ENCODE results near the gene PTPRM.

PTPRM gene

DNA sequence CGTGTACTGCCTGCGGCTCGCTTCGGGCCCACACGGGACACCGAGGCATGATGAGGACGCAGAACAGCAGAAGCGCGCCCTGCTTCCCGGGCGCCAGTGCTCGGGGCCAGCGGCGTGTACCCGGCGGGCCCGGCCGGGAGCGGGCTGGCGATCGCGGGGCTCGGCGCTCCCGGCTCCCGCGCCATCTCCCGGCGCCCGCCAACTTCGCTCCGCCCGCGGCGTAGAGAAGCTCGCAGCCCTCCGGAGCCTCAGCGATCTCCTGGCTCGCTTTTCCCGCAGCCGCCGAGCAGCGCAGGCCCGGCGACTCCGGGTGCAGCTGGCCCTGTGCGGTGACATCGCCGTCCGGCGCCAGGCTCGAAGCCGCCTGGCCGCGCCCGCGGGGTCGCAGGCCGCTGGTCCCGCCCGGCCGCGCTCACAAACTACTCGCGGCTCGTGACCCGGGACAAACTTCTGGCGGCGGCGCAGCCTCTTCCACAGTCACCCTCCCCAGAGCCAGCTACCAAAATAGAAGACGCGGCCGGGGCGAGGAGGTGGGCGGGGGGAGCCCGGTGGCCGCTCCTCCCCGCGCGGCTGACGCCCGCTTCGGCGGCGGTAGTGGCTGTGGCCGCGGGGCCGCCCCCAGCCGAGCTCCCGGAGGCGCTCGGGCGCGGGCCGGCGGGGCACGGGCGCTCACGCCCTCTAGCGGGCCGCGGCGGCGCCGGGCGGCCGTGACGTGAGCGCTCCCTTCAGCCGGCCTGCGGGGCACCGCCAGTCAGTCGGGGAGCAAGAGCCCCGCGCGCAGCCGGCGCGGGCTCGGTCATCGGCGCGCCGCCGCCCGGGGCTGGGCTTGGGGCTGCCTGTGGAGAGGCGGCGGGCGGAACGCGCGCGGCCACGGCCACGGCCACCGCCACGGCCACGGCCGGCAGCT lies at the start of gene PTPRM:
Gene PTPRM, plus strand, starts transcription at position 750 of the 907 bp plus-strand sequence. CDS start 503 bp downstream, outside the sequence.
- peak; percentile 44 to 50 for DNase-seq

DNA sequence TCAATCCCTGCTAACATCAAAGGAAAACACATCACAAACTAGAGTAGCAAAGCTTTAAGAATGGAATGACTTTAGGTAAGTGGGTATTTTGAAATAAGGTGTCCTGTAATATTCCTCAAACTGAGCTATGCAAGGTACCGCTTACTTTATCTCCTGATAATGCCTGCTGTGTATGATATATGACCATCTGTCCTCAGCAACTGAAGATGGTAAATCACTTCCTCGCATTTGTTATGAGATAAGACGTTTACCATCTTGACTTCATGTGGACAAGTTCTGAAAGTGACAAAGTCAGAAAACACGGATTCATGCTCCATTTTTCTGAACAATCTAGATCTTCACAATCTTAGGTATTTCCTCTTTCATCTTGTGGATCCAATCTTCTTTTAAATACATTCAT lies 49.3 kb upstream of the PTPRM start:
- no peak for DNase-seq

DNA sequence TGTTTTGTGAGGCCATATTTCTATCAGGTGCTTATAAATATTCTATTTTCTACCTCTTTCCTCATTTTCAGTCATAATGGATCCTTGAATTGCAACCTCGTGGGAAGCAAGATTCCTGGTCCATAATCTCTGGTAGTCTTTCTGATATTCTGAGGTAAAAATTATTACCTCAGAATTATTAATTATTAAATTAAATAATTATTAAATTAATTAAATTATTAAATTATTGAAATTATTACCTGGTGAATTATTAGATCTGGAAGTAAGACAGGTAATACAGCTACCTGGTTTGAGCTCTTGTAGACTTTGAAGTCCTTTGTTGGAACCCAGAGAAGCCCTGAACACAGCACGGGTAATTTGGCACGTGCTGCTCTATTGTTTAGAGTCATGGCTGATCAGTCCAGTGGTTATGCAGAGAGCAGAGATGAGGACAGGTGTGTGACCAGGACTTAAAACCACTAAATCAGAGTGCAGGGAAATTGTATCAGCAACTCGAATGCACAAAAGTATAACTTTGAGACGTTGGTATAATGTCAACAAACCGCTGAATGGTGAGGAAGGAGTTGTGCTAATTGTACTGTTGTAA lies 46.8 kb upstream of the PTPRM start:
- no peak for DNase-seq

DNA sequence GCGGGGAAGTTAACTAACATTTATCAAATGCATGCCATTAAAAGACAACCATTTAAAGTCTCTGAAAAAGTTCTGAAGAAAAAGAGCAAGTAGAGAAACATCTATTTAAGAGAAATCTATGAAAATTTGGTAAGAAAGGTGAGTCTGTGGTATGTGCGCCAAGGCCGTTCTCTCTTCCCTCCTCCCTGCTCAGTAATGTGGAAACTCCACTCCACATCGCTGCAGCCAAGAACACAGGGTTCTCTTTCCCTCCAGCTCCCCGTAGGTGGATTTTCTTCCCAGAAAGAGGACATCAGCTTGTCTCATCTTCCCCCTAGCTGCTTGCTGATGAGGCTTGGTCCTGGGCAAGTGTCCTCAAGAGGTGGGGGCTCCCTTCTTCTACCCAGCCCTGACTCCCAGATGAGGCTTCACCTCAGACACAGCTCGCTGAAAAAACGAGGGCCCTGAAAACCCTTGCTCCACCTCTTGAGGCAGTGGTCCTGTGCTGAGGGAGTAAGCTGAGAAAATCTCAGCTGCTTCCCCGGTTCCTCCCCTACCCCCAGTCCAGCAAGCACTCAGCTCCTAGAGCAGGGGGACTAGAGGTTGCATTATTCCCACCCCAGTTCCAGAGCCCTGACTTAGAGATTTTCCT lies 45.8 kb upstream of the PTPRM start:
- DNase-seq, result no peak

DNA sequence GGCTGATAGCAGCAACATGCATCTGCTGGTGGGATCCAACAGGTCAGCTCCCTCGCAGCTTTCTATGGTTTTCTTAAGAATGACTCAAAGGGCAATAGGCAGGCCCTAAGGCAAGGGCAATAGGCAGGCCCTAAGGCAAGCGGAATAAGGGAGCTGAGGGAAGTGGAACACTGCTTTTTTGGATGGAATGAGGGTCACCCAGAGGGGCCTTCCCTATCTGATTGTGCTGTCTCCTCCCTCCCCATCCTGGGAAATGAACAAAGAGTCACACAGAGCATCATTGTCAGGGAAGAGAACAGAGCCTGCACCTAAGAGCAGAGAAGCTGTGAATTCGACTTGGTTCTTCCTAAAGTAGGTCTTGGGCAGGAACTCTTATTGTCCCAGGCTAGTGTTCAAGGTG lies 43.3 kb upstream of the PTPRM start:
- DNase-seq, result no peak

DNA sequence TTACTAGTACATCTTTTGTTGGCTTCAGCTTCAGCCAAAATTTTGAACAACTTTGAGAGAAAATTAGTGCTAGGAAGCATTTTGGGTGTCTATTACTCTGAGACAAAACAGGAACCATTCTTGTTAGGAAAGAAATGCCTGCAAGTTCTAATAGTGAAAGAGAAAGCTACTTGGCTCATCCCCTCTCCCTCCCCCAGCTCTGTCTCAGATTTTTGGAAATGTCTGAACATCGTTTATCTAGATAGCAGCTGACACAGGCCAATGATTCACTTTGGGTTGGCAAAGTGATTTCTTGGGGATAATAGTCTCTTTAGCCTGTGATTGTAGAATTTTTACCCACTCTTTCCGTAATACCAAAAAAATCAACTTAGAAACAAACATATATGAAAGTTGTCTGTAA lies 42.3 kb upstream of the PTPRM start:
- DNase-seq, result no peak

DNA sequence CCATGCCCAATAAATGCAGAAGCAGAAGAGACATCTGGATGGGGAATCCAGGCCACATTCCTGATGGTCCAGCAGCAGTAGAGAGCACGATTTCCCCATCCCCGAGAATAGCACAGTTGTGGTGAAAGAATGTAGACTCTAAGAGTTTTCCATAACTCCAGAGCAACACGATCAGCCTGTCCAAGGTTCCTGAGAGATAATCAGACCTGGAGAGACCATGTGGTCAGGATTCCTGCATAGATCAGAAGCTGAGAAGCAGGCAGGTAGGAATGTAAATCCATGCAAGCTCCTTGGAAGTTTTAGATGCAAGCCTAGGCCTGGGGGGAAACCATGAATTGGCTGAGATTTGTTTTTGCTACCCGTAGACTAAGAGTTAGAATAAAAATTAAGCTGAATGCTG lies 34.2 kb upstream of the PTPRM start:
- DNase-seq, result no peak

DNA sequence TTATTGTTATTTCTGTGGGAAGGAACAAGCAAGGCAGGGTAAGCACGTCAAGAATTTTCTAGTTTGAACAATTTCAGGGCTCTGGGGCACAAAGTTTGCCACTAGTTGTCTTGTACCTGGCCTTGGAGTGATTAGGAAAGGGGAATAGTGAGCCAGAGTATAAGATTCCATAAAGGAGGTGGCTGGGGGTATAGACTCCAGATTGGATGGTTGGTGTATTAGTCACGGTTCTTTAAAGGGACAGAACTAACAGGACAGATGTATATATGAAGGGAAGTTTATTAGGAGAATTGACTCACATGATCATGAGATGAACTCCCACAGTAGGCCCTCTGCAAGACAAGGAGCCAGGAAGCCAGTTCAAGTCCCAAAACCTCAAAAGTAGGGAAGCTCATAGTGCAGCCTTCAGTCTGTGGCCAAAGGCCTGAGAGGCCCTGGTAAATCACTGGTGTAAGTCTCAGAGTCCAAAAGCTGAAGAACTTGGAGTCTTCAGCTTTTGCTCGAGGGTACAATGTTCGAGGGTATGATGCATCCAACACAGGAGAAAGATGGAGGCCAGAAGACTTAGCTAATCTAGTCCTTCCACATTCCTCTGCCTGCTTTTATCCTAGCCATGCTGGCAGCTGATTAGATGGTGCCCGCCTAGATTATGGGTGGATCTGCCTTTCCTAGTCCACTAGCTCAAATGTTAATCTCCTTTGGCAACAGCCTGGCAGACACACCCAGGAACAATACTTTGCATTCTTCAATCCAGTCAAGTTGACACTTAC lies 31.5 kb upstream of the PTPRM start:
- no peak for DNase-seq

DNA sequence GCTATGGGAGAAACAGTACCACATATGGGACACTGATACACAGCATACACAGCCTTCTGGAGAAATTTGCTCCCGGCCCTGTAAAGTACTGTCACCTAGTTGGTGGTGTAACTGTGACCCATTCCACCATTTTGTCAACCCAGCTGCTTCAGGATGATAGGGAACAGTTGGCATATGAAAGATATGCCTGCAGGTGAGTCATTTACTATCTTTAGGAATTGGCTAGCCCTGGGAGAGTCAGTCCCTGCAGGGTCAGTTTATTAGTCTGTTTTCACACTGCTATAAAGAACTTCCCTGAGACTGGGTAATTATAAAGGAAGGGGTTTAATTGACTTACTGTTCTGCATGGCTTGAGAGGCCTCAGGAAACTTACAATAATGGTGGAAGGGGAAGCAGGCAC lies 30.0 kb upstream of the PTPRM start:
- no peak for DNase-seq

DNA sequence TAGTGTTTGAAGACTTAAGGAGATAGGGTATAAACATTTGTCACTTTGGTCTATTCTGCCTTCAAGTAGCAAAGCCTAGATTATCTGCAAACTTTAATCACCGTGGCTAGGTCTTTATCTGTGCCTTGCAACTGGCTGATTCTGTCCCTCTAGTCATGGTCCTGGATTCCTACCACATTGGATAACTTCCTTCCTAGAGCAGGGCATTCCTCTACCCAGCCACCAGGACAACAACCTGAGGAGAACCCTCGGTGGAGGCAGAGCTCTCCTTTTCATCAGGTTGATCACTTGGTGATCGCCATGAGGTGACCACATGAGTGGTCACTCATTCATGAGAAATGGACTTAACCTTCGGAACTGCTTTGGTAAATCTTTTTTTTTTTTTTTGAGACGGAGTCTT lies 25.3 kb upstream of the PTPRM start:
- DNase-seq, result no peak

DNA sequence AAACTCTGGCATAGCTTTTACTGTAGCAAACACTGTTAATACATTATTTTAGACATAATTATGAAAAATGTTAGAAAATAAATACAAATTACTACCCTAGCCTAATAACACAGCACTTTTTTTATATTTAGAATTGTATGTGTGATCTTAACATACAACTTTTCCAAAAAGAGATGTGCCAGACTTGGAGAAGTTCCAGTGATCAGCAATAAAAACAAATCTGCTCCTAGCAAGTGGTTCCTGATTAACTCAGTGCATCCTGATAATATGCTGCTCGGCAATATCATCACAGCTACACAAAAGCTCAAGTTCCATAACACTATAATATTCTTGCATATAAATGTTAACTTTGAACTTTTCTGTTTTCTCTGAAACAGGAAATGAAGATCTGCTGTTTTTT lies 22.4 kb upstream of the PTPRM start:
- no peak for DNase-seq

DNA sequence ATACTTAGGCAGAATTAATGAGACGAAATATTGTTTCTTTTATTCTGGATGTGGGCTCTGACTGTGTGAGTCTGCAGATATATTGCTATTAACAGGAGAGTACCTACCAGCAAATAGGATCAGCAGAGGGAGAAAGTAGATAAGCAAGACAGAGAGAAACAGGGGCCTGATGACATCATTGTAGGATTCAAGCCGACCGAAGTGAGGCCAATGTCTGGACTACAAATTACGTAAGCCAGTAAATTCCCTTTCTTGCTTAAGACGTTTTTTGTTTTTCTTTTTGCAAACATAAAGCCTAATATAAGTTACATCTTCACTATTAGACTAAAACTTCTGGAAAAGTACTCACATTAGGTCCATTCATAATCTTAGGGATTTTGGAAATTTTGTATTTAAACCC lies 21.4 kb upstream of the PTPRM start:
- no peak for DNase-seq

DNA sequence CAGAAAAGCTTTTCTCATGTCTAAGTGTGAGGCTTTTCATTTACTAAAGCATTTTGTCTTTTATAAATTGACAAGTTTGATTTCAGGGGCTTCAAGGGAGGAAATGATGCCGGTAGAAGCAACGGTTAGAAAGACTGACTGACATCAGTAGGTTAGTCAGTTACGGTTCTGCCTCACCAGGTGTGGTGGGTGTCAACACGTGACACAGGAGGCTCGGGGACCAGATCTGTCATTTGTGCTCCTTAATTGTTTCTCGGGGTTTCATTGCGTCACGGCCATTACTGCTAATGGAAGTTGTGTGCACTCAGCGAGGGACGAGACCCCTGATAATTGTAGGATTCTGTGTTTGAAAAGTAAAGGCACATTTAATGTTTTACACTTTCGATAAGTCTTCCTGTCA lies 18.9 kb upstream of the PTPRM start:
- no peak for DNase-seq

DNA sequence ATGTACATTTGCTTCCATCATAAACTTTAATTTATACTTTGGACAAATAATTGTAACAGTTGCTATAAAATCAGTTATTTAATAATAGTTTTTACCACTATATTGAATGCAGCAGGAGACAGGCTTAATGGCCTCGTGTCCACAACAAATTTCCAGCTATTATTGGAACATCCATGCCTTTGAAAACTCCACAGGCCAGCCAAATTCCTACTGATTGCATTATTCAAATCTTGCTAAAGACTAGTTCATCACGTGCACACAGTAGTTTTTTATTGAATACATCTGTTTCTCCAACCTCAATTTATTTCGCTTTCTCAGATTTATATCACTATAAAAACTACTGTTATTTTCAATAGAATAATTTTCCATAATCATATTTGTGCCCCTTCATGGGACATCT lies 18.4 kb upstream of the PTPRM start:
- DNase-seq, result no peak

DNA sequence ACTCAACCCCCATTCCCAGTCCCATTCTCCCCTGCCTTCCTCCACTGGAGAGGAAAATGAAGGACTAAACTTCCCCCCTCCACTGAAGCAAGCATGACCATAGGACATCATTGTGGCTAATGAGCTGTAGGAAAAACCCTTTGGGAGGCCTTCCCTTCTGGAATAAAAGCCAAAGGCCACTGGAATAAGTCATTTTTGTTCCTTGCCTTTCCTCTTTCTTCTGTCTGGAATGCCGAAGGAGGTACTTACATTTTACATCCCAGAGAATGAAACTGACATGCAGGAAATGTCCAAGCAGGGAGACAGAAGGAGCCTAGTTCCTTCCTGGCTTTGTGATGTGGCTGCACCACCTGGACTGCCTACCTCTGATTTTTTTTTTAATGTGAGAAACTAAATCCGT lies 9.1 kb upstream of the PTPRM start:
- DNase-seq, result no peak

DNA sequence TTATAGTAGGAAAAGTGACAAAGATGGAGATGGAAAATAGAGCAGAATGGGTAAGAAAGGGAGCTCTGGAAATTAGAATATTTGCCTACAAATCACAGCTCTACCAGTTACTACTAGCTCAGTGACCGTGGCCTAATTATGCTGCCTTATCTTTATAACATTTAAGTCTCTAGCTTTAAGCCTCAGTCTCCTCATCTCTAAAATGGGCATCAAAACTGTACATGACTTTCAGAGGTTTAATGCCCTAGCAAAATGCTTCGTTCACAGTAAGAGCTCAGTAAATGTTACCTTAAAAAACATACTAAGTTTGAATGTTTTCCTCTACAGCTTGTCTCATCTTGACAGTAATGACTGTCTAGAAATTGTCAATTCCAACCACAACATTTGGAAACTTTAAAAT lies 8.3 kb upstream of the PTPRM start:
- DNase-seq, result no peak

DNA sequence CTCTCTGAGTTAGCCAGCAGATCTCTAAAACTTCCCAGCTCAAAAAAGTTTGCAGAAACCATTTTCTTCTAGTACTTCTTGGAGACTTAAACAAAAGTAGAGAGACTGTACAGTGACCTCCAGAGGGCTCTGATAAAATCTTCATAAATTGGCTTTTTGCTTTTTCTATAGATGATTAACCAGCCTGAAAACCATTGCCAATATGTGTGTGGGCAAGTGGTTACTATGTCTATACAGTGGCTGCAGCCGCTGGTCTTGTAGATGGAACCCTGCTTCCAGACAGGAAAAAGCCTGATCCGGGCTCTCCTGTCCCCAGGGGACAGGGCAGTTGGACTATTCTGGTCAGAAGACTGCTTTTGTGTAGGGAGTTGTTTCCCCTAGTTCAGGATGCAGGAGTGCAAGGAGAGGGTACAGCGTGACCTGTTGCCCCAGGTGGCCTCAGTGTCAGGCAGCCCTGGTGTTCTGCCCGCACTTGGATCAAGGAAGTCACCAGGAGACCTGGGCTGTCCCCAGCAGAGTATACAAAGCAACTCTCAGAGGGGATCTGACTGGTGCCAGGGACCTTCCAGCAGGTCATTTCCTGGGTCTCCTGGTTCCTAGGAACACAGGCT lies 7.3 kb upstream of the PTPRM start:
- no peak for DNase-seq

DNA sequence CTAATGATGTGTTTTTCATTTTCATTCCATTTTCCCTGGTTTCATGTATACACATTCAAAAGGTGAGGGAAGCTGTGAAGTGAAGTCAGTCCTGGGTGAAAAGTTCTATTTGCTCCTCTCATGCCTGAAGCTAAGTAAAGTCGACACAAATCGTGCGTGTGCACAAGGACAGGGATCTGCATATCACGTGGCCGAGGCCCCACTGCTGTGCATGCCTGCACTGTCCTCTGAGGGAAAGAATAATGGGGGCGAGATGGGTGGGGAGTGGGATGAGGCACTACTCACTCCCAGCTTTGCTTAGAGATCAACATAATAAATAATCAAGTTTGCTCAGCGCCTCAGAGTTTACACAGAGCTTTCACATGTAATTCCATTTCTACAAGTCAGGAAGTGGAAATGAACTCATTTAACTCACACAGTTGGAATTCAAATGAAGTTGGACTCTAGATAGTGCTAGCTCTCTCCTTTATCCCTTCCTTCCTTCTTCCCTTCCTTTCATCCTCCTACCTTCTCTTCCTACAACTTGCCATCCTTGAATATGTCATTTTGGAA lies 5.1 kb upstream of the PTPRM start:
- DNase-seq, result no peak

DNA sequence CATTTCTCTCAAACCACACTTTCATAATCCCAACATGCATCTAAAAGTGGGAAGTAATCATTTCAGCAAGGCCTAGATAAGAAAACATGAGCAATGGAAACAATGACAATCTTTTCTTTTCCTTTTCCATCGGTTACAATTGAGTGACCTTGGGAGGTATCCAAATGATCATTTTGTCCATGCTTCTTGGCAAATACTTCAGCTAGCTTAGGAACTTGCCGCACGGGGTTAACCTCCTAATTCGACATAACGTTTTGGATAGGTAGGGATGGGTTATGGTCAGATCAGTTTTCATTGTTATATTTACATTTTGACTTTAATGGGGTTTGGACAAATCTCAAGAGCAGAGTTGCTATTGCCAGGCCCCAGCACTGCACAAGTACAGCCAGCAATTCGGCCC lies 4.6 kb upstream of the PTPRM start:
- no peak for DNase-seq

DNA sequence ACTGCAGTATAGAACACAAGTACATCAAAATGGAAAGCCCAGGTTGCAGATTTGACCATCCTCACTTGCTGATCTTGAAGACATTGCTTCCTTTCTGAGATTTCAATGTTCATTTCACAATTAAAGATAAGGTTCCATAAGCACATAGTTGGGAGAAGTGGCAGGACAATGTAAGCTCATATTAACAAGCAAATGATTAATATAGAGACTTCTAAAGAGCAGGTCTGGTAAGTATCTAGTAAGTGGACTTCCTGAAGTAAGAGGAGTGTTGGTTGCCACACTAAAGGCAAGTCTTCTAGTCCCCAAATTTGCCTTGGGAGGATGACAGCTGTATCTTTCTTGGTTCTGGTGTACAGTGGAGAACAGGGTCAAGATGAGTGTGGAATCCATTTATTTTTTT lies 1.4 kb upstream of the PTPRM start:
- DNase-seq, result no peak

DNA sequence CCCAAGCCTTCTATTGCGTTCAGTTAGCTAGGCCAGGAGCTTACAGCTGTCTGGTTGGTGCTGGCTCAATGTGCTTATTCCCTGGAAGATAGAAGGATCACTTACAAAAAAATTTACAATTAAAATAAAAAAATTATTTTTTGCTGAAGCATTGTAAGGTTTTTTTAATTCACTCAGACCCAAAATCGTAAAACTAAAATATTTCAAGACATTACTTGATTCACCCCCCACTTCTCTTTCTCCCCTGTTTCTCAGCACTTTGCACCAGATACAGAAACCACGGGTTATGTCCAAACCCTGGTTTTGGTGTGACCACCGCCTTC lies 911 bp upstream of the PTPRM start:
- no peak for DNase-seq

DNA sequence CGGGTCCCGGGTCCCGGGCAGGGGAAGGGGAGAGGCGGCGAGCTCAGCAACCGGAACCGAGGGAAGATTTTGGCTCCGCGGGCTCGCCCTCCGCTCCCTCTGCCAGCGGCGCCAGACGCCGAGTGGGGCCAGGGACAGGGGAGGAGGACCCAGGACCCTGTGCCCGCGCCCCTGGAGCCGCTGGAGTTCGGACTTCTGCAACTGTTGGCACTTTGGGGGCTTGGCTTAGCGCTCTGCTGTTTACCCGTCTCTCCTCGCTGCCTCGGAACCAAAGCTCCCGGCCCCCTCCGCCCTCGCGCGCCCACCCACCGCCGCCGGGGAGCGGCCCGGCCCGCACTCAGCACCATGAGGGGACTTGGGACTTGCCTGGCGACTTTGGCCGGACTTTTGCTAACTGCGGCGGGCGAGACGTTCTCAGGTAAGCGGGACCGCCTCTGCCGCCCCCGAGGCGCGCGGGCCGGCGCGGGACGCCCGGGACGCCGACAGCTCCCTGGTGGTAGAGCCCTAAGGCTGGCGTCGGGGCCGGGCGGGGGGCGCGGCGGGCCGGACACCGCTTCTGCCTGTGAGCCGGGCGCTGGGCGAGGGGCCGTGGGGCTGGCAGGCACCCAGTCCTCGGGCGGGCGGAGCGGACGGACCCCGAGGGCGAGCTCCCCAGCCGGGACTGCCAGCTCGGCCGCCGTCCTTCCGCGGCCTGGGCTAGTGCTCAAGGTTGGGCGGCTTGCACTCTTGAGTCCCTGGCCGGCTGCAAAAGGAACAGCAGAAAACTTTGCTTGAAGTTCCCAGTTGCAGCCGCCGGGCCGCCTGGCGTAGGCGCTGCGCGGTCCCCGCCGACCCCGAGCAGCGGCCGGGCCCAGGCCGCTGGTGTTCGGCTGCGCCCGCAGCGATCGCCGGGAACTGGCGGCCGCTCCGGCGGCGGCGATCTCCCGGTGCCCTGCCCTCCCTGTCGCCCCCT lies 634 bp downstream of the PTPRM start:
- DNase-seq, result no peak
